ENCODE measurements around the gene OTOF. TPM values are rescaled to one million over a fixed set of nuclear protein-coding genes. Genes with fewer than 3 reads are reported as not detected.

Gene OTOF
- total and polyA plus RNA-seq, 2 of the 13 experiments (the other 11 are each of a cell fraction or from before 2014, with no cell fraction given), result 0.04 TPM; not detected in 1

DNA sequence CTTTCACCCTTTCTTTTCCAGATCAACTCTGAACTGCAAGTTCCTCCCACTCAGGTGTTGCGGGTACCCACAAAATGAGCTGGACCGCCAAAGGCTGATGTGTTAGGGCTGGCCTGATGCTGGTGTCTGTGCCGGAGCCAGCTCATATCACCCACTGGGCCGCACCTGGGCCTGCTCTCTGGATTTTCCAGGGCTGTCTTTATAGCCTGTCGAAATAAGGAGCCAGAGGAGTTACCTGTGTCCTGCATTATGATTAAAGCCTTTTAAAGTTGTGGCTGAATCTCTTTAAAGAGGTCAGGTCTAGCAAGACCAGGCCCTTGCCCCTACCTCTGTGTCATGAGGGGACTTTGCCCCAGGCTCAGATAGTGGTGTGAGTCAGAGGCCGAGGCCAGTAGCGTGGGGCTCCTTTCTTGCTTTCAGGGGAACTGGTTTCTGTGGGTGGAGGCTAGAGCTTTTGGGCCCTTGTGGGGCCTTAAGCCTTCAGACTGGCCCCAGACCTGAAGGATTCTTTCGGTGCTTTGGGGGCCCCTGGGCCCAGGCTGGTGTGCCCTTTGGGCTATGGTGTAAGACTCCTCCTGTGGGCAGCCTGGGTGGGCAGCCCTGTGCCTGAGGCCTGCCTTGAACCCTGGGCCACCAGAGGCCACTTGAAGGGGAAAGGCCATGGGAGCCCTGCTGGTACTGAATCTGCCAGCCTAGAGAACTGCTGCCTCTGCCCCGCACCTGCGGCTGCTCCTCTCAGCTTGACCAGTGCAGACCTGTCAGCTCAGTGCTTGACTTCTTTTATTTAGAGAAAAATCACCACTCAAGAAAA lies 21.3 kb downstream of the OTOF start (continued):
- peak; percentile 68; the same call in 1 of the 2 replicates for TF ChIP-seq HMG20A (CRISPR knock-in tag; IDR thresholded peaks at IDR 0.05; ENCODE audit: borderline replicate concordance)
- TF ChIP-seq, protein P1, sequence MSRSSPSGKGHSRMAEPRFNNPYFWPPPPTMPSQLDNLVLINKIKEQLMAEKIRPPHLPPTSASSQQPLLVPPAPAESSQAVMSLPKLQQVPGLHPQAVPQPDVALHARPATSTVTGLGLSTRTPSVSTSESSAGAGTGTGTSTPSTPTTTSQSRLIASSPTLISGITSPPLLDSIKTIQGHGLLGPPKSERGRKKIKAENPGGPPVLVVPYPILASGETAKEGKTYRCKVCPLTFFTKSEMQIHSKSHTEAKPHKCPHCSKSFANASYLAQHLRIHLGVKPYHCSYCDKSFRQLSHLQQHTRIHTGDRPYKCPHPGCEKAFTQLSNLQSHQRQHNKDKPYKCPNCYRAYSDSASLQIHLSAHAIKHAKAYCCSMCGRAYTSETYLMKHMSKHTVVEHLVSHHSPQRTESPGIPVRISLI (CRISPR knock-in tag; IDR thresholded peaks at IDR 0.05; ENCODE audit: borderline replicate concordance), result peak; percentile 27; the same call in 1 of the 2 replicates
- TF ChIP-seq NR2F1 (CRISPR knock-in tag; IDR thresholded peaks at IDR 0.05), result peak; percentile 69 to 73; a peak in 3 of 4 replicates
- TF ChIP-seq ZNF441 (CRISPR knock-in tag; IDR thresholded peaks at IDR 0.05; ENCODE audit: borderline replicate concordance), result peak; percentile 81; the same call in 1 of the 2 replicates
- TF ChIP-seq, protein P2, sequence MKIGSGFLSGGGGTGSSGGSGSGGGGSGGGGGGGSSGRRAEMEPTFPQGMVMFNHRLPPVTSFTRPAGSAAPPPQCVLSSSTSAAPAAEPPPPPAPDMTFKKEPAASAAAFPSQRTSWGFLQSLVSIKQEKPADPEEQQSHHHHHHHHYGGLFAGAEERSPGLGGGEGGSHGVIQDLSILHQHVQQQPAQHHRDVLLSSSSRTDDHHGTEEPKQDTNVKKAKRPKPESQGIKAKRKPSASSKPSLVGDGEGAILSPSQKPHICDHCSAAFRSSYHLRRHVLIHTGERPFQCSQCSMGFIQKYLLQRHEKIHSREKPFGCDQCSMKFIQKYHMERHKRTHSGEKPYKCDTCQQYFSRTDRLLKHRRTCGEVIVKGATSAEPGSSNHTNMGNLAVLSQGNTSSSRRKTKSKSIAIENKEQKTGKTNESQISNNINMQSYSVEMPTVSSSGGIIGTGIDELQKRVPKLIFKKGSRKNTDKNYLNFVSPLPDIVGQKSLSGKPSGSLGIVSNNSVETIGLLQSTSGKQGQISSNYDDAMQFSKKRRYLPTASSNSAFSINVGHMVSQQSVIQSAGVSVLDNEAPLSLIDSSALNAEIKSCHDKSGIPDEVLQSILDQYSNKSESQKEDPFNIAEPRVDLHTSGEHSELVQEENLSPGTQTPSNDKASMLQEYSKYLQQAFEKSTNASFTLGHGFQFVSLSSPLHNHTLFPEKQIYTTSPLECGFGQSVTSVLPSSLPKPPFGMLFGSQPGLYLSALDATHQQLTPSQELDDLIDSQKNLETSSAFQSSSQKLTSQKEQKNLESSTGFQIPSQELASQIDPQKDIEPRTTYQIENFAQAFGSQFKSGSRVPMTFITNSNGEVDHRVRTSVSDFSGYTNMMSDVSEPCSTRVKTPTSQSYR (CRISPR knock-in tag; IDR thresholded peaks at IDR 0.05; ENCODE audit: borderline replicate concordance), result peak; percentile 32; the same call in 1 of the 2 replicates
- TF ChIP-seq ZNF510 (CRISPR knock-in tag; IDR thresholded peaks at IDR 0.05; ENCODE audit: low read depth), result peak; percentile 56; the same call in 1 of the 2 replicates
- TF ChIP-seq ZNF713 (CRISPR knock-in tag; IDR thresholded peaks at IDR 0.05), result no peak
- TF ChIP-seq, protein P3, sequence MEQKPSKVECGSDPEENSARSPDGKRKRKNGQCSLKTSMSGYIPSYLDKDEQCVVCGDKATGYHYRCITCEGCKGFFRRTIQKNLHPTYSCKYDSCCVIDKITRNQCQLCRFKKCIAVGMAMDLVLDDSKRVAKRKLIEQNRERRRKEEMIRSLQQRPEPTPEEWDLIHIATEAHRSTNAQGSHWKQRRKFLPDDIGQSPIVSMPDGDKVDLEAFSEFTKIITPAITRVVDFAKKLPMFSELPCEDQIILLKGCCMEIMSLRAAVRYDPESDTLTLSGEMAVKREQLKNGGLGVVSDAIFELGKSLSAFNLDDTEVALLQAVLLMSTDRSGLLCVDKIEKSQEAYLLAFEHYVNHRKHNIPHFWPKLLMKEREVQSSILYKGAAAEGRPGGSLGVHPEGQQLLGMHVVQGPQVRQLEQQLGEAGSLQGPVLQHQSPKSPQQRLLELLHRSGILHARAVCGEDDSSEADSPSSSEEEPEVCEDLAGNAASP (CRISPR knock-in tag; IDR thresholded peaks at IDR 0.05; ENCODE audit: borderline replicate concordance), result peak; percentile 66; the same call in 1 of the 2 replicates
- peak; percentile 79 for TF ChIP-seq RXRB (CRISPR knock-in tag; IDR thresholded peaks at IDR 0.05; ENCODE audit: borderline replicate concordance)
- TF ChIP-seq, protein P4, sequence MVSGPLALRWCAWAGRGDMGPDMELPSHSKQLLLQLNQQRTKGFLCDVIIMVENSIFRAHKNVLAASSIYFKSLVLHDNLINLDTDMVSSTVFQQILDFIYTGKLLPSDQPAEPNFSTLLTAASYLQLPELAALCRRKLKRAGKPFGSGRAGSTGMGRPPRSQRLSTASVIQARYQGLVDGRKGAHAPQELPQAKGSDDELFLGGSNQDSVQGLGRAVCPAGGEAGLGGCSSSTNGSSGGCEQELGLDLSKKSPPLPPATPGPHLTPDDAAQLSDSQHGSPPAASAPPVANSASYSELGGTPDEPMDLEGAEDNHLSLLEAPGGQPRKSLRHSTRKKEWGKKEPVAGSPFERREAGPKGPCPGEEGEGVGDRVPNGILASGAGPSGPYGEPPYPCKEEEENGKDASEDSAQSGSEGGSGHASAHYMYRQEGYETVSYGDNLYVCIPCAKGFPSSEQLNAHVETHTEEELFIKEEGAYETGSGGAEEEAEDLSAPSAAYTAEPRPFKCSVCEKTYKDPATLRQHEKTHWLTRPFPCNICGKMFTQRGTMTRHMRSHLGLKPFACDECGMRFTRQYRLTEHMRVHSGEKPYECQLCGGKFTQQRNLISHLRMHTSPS (CRISPR knock-in tag; IDR thresholded peaks at IDR 0.05; ENCODE audit: low read depth), result 0 out of 2 replicates have a peak, but pooled peaks have one; percentile 37
- TF ChIP-seq, protein P5, sequence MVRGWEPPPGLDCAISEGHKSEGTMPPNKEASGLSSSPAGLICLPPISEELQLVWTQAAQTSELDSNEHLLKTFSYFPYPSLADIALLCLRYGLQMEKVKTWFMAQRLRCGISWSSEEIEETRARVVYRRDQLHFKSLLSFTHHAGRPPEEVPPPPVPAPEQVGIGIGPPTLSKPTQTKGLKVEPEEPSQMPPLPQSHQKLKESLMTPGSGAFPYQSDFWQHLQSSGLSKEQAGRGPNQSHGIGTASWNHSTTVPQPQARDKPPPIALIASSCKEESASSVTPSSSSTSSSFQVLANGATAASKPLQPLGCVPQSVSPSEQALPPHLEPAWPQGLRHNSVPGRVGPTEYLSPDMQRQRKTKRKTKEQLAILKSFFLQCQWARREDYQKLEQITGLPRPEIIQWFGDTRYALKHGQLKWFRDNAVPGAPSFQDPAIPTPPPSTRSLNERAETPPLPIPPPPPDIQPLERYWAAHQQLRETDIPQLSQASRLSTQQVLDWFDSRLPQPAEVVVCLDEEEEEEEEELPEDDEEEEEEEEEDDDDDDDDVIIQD (CRISPR knock-in tag; IDR thresholded peaks at IDR 0.05; ENCODE audit: low read depth), result 0 out of 2 replicates have a peak, but pooled peaks have one; percentile 27
- TF ChIP-seq RXRA (CRISPR knock-in tag; IDR thresholded peaks at IDR 0.05), result peak; percentile 59; the same call in 1 of the 2 replicates
- TF ChIP-seq EED (CRISPR knock-in tag; IDR thresholded peaks at IDR 0.05), result no peak
- peak in 1 of 2 experiments; percentile 29; a peak in 1 of 4 replicates for TF ChIP-seq POLR2A (IDR thresholded peaks at IDR 0.05; ENCODE audit: insufficient read depth in 1 of 2, low read depth in 2 of 2, low read length in 2 of 2)
- no peak for TF ChIP-seq ATF7 (IDR thresholded peaks at IDR 0.05)
- peak; percentile 37; the same call in 1 of the 2 replicates for TF ChIP-seq ATF7 (CRISPR knock-in tag; IDR thresholded peaks at IDR 0.05)
- TF ChIP-seq NR2F6 (IDR thresholded peaks at IDR 0.05), result no peak; the same call in 1 of the 2 replicates
- peak; percentile 75 for TF ChIP-seq NR2F6 (CRISPR knock-in tag; IDR thresholded peaks at IDR 0.05)

All from HepG2 (cell line).